GM23338 (cell line): ENCODE data around the gene RSPRY1.

Source experiments
- CREB1 ChIP-seq: fragments of 250-450 bp; sonication (Bioruptor Pico); IDR thresholded peaks from 2 replicates; pipeline ENCODE4 v1.5.0; 2020; ENCODE audit warnings: low read depth, mild to moderate bottlenecking, moderate library complexity
- ETS1 ChIP-seq: IDR thresholded peaks from 2 replicates; pipeline ENCODE4 v1.6.1; 2016; ENCODE audit warnings: antibody characterized with exemption
- EZH2 ChIP-seq: fragments of 200-600 bp; sonication (generic); IDR thresholded peaks from one replicate; pipeline ENCODE4 v1.8.0; 2017; ENCODE audit warnings: antibody characterized with exemption, mild to moderate bottlenecking, low read depth; ENCODE audit not compliant: unreplicated experiment
- EZH2phosphoT487 ChIP-seq: fragments of 200-600 bp; sonication (generic); IDR thresholded peaks from one replicate; pipeline ENCODE4 v1.8.1; 2018; ENCODE audit warnings: antibody characterized with exemption; ENCODE audit not compliant: unreplicated experiment
- JUNB ChIP-seq: IDR thresholded peaks from one replicate; pipeline ENCODE4 v1.6.1; 2016; ENCODE audit warnings: antibody characterized with exemption; ENCODE audit not compliant: unreplicated experiment
- NANOG ChIP-seq: IDR thresholded peaks from 2 replicates; pipeline ENCODE4 v1.6.1; 2016; ENCODE audit warnings: antibody characterized with exemption, borderline replicate concordance
- POLR2AphosphoS5 ChIP-seq: IDR thresholded peaks from 2 replicates; pipeline ENCODE4 v1.6.1; 2016; ENCODE audit warnings: antibody characterized with exemption, low read depth
- REST ChIP-seq: IDR thresholded peaks from one replicate; pipeline ENCODE4 v1.6.1; 2018; ENCODE audit warnings: antibody characterized with exemption; ENCODE audit not compliant: unreplicated experiment
- ZNF114 ChIP-seq: fragments of 250-450 bp; sonication (Bioruptor Pico); IDR thresholded peaks from 2 replicates; pipeline ENCODE4 v1.5.0; 2020; ENCODE audit warnings: mild to moderate bottlenecking, moderate library complexity
- ZNF331 ChIP-seq: fragments of 250-450 bp; sonication (Bioruptor Pico); IDR thresholded peaks from 2 replicates; pipeline ENCODE4 v1.5.0; 2020; ENCODE audit warnings: low read depth, mild to moderate bottlenecking, moderate library complexity
- ZNF462 ChIP-seq: fragments of 250-450 bp; sonication (Bioruptor Pico); IDR thresholded peaks from 2 replicates; pipeline ENCODE4 v1.5.0; 2020; ENCODE audit warnings: mild to moderate bottlenecking, moderate library complexity
- TF ChIP-seq, protein P1 (sequence below), 2 experiments: fragments of 200-600 bp in 1 of 2; sonication (generic) in 1 of 2; conservative IDR thresholded peaks; 2 replicates each; pipeline versions ENCODE4 v1.5.1 to v1.6.1; 2016 to 2017; ENCODE audit warnings: antibody characterized with exemption in 2 of 2, low read depth in 2 of 2, mild to moderate bottlenecking in 2 of 2, moderate library complexity in 1 of 2

DNA sequence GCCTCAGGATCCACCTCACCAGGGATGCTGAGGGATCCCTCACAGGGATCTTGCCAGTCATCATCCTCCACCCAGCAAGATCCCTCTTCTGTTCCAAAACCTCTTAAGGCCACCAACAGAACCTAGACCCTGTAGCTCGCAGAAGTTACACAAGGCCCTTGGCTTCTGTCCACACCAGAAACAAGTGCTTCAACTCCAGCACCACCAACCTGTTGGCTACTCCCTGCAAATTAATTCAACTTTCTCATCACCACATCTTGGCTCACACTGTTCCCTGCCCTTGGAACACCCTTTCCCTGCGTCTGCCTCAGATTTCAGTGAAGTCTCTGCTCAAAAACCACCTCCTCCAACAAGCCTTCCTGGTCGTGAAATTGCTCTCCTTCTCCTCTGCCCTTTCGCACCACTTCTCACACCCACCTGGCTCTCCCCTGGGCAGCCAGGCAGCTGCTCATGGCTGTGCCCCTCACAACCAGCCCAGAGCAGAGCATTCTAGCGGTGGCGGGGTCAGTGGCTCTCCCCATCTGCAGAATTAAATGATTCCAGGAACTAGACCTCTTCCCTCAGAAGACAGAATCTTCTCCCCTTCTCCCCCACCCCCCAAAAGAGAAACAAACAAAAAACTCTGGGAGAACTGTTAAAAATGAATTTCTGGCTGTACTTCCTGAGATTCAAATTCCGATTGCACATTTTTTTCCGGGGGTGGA, 96.5 kb downstream of the RSPRY1 start:
- no peak for TF ChIP-seq REST
- TF ChIP-seq, protein P1, sequence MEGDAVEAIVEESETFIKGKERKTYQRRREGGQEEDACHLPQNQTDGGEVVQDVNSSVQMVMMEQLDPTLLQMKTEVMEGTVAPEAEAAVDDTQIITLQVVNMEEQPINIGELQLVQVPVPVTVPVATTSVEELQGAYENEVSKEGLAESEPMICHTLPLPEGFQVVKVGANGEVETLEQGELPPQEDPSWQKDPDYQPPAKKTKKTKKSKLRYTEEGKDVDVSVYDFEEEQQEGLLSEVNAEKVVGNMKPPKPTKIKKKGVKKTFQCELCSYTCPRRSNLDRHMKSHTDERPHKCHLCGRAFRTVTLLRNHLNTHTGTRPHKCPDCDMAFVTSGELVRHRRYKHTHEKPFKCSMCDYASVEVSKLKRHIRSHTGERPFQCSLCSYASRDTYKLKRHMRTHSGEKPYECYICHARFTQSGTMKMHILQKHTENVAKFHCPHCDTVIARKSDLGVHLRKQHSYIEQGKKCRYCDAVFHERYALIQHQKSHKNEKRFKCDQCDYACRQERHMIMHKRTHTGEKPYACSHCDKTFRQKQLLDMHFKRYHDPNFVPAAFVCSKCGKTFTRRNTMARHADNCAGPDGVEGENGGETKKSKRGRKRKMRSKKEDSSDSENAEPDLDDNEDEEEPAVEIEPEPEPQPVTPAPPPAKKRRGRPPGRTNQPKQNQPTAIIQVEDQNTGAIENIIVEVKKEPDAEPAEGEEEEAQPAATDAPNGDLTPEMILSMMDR (conservative IDR thresholded peaks at IDR 0.05; ENCODE audit: low read depth in 2 of 2): no peak
- TF ChIP-seq EZH2phosphoT487: no peak
- no peak for TF ChIP-seq JUNB
- no peak for TF ChIP-seq ETS1
- TF ChIP-seq EZH2: no peak
- TF ChIP-seq ZNF331 (CRISPR knock-in tag): no peak
- TF ChIP-seq CREB1 (CRISPR knock-in tag): no peak
- no peak for TF ChIP-seq POLR2AphosphoS5
- no peak for TF ChIP-seq NANOG
- no peak for TF ChIP-seq ZNF114
- TF ChIP-seq ZNF462 (CRISPR knock-in tag): no peak
